H4 (cell line): ENCODE data around the gene TWNK. TPM values are rescaled to one million over a fixed set of nuclear protein-coding genes. Genes with fewer than 3 reads are reported as not detected.

Experiments
- DNase-seq: peaks from one replicate; pipeline ENCODE4 v3.0.0-alpha.2; 2015; ENCODE audit warnings: low spot score
- total RNA-seq: library from RNA; depleted of rRNA; stranded (reverse); fragments of >200 nt; shearing (Covaris generic); gene quantifications from 2 replicates; pipeline ENCODE4 v1.2.3, GENCODE V29; 2014; rRNA removed

TWNK gene
- 6.7 and 8.0 TPM in 2 replicates for total RNA-seq

GRCh38 chr10:100986952-100987684 lies at the start of gene TWNK, which contains the start of gene MRPL43:
Gene TWNK (plus strand): TSS chr10:100987543. CDS start chr10:100988211, 668 bp downstream.
Gene MRPL43 (minus strand): TSS chr10:100987497. CDS start chr10:100987443, 54 bp downstream.
- DNase-seq: peak; percentile 53

- DNase-seq: no peak
Measured at GRCh38 chr10:100939763-100940344, 47.5 kb upstream of the TWNK start.

- DNase-seq: no peak
Measured at GRCh38 chr10:100942229-100942628, 45.1 kb upstream of the TWNK start.

GRCh38 chr10:100943508-100943907 lies 43.8 kb upstream of the TWNK start:
- no peak for DNase-seq

- no peak for DNase-seq
Measured at GRCh38 chr10:100945754-100946153, 41.6 kb upstream of the TWNK start.

GRCh38 chr10:100948916-100949315 lies 38.4 kb upstream of the TWNK start:
- DNase-seq: no peak

- DNase-seq: no peak
Measured at GRCh38 chr10:100960251-100960650, 27.1 kb upstream of the TWNK start.

GRCh38 chr10:100962351-100963080 lies 24.8 kb upstream of the TWNK start:
- DNase-seq: no peak

- DNase-seq: no peak
Measured at GRCh38 chr10:100963826-100964225, 23.5 kb upstream of the TWNK start.

GRCh38 chr10:100965820-100966219 lies 21.5 kb upstream of the TWNK start:
- no peak for DNase-seq

- DNase-seq: no peak
Measured at GRCh38 chr10:100966887-100967286, 20.5 kb upstream of the TWNK start.

GRCh38 chr10:100967332-100967731 lies 20.0 kb upstream of the TWNK start:
- no peak for DNase-seq

GRCh38 chr10:100968062-100968736 lies 19.1 kb upstream of the TWNK start:
- DNase-seq: no peak

- DNase-seq: no peak
Measured at GRCh38 chr10:100968863-100969186, 18.5 kb upstream of the TWNK start.

GRCh38 chr10:100969187-100970075 lies 17.9 kb upstream of the TWNK start, which contains the start of gene SEMA4G:
Gene SEMA4G (plus strand): TSS chr10:100969504. CDS start chr10:100972913, 3,409 bp downstream.
- DNase-seq: no peak

GRCh38 chr10:100970076-100970913 lies 17.0 kb upstream of the TWNK start:
- no peak for DNase-seq

GRCh38 chr10:100970914-100971811 lies 16.2 kb upstream of the TWNK start:
- DNase-seq: no peak

- DNase-seq: no peak
Measured at GRCh38 chr10:100972115-100972903, 15.0 kb upstream of the TWNK start.
